Smooth muscle cell (in vitro differentiated cells): ENCODE results near the gene CD7. TPM values are rescaled to one million over a fixed set of nuclear protein-coding genes. Genes with fewer than 3 reads are reported as not detected.

Source experiments
- DNase-seq: peaks from one replicate; lab custom pipeline; 2025; ENCODE audit not compliant: unreplicated experiment; lab: John Stamatoyannopoulos, UW
- H2AFZ ChIP-seq: fragments of 200-600 bp; sonication (generic); 2 replicates; pipeline ENCODE4 v1.6.0; 2016; ENCODE audit warnings: antibody characterized with exemption, low read depth, mild to moderate bottlenecking
- H3F3A ChIP-seq: fragments of 200-600 bp; sonication (generic); 2 replicates; pipeline ENCODE4 v1.6.0; 2017; ENCODE audit warnings: antibody characterized with exemption, low read depth
- H3K27ac ChIP-seq: fragments of 200-600 bp; sonication (generic); 2 replicates; pipeline ENCODE4 v1.5.1; 2016; ENCODE audit warnings: low read depth, mild to moderate bottlenecking
- H3K27me3 ChIP-seq: fragments of 200-600 bp; sonication (generic); 2 replicates; pipeline ENCODE4 v1.6.1; 2016; ENCODE audit warnings: low read depth, mild to moderate bottlenecking
- H3K36me3 ChIP-seq: fragments of 200-600 bp; sonication (generic); 2 replicates; pipeline ENCODE4 v1.5.1; 2016; ENCODE audit warnings: low read depth
- H3K4me1 ChIP-seq: fragments of 200-600 bp; sonication (generic); 2 replicates; pipeline ENCODE4 v1.5.1; 2016; ENCODE audit warnings: low read depth
- H3K4me2 ChIP-seq: fragments of 200-600 bp; sonication (generic); 2 replicates; pipeline ENCODE4 v1.6.0; 2016; ENCODE audit warnings: mild to moderate bottlenecking
- H3K4me3 ChIP-seq: fragments of 200-600 bp; sonication (generic); 2 replicates; pipeline ENCODE4 v1.5.1; 2016; ENCODE audit warnings: mild to moderate bottlenecking
- H3K79me2 ChIP-seq: fragments of 200-600 bp; sonication (generic); 2 replicates; pipeline ENCODE4 v1.6.0; 2016; ENCODE audit warnings: low read depth, mild to moderate bottlenecking
- H3K9ac ChIP-seq: fragments of 200-600 bp; sonication (generic); 2 replicates; pipeline ENCODE4 v1.6.0; 2016; ENCODE audit warnings: low read depth
- H3K9me3 ChIP-seq: fragments of 200-600 bp; sonication (generic); replicated peaks from 2 replicates; pipeline ENCODE4 v1.5.1; 2016; ENCODE audit warnings: low read depth
- H4K20me1 ChIP-seq: fragments of 200-600 bp; sonication (generic); 2 replicates; pipeline ENCODE4 v1.6.0; 2016; ENCODE audit warnings: low read depth
- WGBS: methylation state at CpG from one replicate; pipeline ENCODE4 v1.1.7; 2016; ENCODE audit warnings: low lambda C conversion rate; 5-methylcytosine and 5-hydroxymethylcytosine counted together
- polyA plus RNA-seq: library from polyadenylated mRNA; unstranded; fragments of >200 nt; fragmentation: Nextera tagmentation; extraction: Ambion mirVana; gene quantifications from 2 replicates; pipeline ENCODE4 v1.2.1, GENCODE V29; 2016
- total RNA-seq: library from RNA; depleted of rRNA; stranded (reverse); fragments of >200 nt; gene quantifications from 2 replicates; pipeline ENCODE4 v1.2.3, GENCODE V29; 2014
- TF ChIP-seq, protein P1 (sequence below): fragments of 200-600 bp; sonication (generic); IDR thresholded peaks from 2 replicates; pipeline ENCODE4 v1.5.1; 2017; ENCODE audit warnings: borderline replicate concordance, mild to moderate bottlenecking, antibody characterized with exemption; ENCODE audit not compliant: insufficient read depth, poor library complexity, severe bottlenecking

The CD7 gene
- total and polyA plus RNA-seq, 2 experiments from 2014 or later = 0.79 TPM; not detected in 1

DNA sequence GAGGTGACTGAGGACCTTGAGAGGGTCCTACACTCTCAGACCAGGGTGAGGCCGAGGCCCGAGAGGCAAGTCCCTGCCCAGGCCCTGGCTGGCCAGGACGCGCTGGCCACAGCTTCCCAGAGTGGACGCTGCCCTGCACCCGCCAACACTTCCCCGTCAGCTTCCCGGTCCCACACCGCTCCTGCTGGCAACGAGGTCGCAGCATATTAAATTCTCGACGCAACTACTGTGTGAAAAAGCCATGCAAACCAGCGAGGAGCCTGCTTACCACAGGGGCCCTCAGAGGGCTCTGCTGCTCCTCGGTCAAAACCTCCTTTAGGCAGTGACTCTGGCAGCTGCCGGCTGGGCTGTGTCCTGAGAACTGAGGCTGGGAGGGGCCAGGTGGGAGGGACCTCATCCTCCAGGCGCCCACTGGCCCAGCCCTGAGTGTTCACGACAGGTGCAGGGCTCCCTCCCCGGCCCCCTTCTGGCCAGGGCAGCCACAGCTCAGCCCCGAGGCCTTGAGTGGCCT, 39.5 kb upstream of the CD7 start:
- Histone ChIP-seq H3K27me3 (no peaks in the 10 kb centered on the region), H3F3A (no peaks in the 10 kb centered on the region), H3K36me3 (no peaks in the 10 kb centered on the region), H3K27ac (no peak overlapping the region), H2AFZ (no peak overlapping the region), H3K79me2 (no peaks in the 10 kb centered on the region), H3K4me1 (no peaks in the 10 kb centered on the region), H3K4me3 (no peak overlapping the region), H3K9ac (no peak overlapping the region), H3K4me2 (no peak overlapping the region), H3K9me3 (no peaks in the 10 kb centered on the region), H4K20me1 (no peaks in the 10 kb centered on the region)
- TF ChIP-seq, protein P1, sequence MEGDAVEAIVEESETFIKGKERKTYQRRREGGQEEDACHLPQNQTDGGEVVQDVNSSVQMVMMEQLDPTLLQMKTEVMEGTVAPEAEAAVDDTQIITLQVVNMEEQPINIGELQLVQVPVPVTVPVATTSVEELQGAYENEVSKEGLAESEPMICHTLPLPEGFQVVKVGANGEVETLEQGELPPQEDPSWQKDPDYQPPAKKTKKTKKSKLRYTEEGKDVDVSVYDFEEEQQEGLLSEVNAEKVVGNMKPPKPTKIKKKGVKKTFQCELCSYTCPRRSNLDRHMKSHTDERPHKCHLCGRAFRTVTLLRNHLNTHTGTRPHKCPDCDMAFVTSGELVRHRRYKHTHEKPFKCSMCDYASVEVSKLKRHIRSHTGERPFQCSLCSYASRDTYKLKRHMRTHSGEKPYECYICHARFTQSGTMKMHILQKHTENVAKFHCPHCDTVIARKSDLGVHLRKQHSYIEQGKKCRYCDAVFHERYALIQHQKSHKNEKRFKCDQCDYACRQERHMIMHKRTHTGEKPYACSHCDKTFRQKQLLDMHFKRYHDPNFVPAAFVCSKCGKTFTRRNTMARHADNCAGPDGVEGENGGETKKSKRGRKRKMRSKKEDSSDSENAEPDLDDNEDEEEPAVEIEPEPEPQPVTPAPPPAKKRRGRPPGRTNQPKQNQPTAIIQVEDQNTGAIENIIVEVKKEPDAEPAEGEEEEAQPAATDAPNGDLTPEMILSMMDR = no peak
- WGBS = 68% methylated on average over 20 of the region's 20 CpGs
- DNase-seq = no peak

DNA sequence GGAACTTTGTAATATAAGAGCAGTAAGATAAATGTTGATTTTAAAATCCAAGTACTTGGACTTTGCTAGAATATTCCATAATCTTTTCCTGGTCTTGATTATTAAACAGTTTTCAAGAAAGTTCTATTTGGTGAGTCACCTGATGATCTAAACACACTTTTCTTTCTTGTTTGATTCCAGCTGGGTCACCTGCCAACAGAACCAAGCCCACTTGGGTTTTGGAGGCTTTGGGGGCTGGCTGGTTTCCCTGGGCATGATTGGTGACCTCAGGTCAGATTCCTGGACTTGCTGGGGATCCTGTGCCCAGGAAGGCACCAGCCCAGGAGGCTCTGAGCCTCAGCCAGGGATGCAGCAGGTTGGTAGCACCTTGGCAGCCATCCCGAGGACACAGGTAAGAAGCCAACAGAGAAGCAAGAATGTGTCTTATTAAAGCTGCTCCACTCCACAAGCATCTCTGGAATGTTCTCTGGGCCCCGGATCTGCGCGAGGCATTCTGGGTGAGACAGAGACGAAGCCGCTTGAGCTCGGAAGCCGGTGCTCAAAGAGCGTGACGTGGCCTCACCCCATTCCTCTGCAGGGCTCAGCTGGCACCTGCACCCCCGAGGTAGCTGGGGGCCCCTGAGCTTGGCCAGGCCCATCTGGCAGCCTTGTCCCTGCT, 38.5 kb upstream of the CD7 start:
- no peaks in the 10 kb centered on the region for H3F3A ChIP-seq
- no peak overlapping the region for H3K4me3 ChIP-seq
- no peak overlapping the region for H2AFZ ChIP-seq
- no peaks in the 10 kb centered on the region for H4K20me1 ChIP-seq
- H3K4me1 ChIP-seq = no peaks in the 10 kb centered on the region
- no peaks in the 10 kb centered on the region for H3K36me3 ChIP-seq
- no peaks in the 10 kb centered on the region for H3K79me2 ChIP-seq
- H3K27me3 ChIP-seq = no peaks in the 10 kb centered on the region
- 76% methylated on average over 11 of the region's 11 CpGs for WGBS
- no peak overlapping the region for H3K9ac ChIP-seq
- DNase-seq = no peak
- TF ChIP-seq, protein P1 = no peak
- no peaks in the 10 kb centered on the region for H3K9me3 ChIP-seq
- no peak overlapping the region for H3K27ac ChIP-seq
- no peak overlapping the region for H3K4me2 ChIP-seq

DNA sequence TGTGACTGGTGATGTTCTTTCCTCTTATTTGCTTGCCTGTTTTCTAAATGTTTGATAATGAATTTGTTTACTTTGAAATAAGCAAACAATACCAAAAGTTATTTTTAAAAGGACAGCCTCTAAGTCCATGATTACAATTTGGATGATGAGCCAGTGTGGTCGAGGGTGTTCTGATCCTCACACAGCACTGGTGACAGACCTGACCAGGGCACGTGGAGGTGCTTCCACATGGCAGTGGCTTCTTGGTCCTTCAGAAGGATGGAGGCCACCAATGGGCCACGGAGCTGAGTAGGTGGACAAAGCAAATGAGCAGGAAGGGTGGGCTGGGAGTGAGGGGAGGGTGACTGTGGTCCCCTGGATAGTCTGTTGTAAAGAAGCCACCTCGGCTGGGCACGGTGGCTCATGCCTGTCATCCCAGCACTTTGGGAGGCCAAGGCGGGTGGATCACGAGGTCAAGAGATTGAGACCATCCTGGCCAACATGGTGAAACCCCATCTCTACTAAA, 37.4 kb upstream of the CD7 start:
- no peak overlapping the region for H3K27ac ChIP-seq
- no peaks in the 10 kb centered on the region for H3K9me3 ChIP-seq
- H3K9ac ChIP-seq = no peak overlapping the region
- no peak overlapping the region for H2AFZ ChIP-seq
- no peaks in the 10 kb centered on the region for H3F3A ChIP-seq
- no peaks in the 10 kb centered on the region for H3K27me3 ChIP-seq
- no peaks in the 10 kb centered on the region for H3K4me1 ChIP-seq
- 92% methylated on average over 7 of the region's 7 CpGs for WGBS
- no peak overlapping the region for H3K4me3 ChIP-seq
- TF ChIP-seq, protein P1 = no peak
- H3K4me2 ChIP-seq = no peak overlapping the region
- no peaks in the 10 kb centered on the region for H4K20me1 ChIP-seq
- no peaks in the 10 kb centered on the region for H3K79me2 ChIP-seq
- H3K36me3 ChIP-seq = no peaks in the 10 kb centered on the region
- DNase-seq = no peak

DNA sequence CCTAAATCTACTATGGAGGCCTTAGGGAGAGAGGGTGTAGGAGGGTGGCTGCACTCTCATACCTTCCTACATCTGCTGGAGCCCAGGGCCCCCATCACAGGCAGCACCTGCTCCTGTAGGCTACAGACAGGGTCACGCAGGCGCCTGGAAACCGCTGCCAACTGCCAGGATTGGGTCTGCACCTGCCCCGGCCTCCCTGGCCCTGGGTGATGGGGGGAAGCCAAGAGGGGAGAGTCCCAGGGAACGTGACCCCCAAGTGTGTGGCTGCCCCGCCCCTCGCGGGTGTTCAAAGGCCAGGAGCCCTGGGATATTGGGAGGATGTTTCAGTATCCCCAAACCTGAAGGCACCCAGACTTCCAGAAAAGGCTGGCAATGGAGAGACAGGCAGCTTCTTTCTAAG, 36.1 kb upstream of the CD7 start:
- Histone ChIP-seq H4K20me1 (no peaks in the 10 kb centered on the region), H3K27me3 (no peaks in the 10 kb centered on the region), H3K36me3 (no peaks in the 10 kb centered on the region), H3K9me3 (no peaks in the 10 kb centered on the region), H3K4me2 (no peak overlapping the region), H3K4me1 (no peaks in the 10 kb centered on the region), H3K9ac (no peak overlapping the region), H3K27ac (no peak overlapping the region), H3K4me3 (no peak overlapping the region), H2AFZ (no peak overlapping the region), H3F3A (no peaks in the 10 kb centered on the region), H3K79me2 (no peaks in the 10 kb centered on the region)
- 91% methylated on average over 8 of the region's 8 CpGs for WGBS
- TF ChIP-seq, protein P1 = no peak
- no peak for DNase-seq
